ENCODE data around the gene COL5A3. TPM values are rescaled to one million over a fixed set of nuclear protein-coding genes. Genes with fewer than 3 reads are reported as not detected.

Gene COL5A3
- polyA plus RNA-seq, 1 donor (not counting 4 experiments of a cell fraction or from before 2014, with no cell fraction given): 0.43 TPM

DNA sequence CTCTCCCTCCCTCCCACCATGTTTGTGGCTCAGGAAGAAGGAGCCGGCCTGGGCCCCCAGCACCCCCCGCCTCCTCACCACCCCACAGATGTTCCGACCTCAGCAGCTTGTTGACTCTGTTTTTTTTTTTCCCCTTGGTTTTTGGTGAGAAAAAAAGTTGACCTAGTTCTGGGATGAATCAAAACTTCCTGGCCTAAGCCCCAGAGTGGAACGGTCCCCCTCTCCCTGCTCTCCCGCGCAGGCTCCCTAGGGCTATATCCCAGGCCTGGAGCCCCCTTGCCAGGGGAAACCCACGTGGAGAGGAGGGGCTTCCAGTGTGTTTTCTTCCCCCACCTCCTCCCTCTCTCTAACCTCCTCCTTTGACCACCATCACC, 4.0 kb downstream of the COL5A3 start:
- Histone ChIP-seq H4K20me1 (ENCODE audit: control insufficient read depth, extremely low read depth, insufficient read depth, low read length) (peaks cover 3% of the 10 kb centered on the region), H3K79me2 (ENCODE audit: control insufficient read depth, insufficient read depth, low read length) (no peaks in the 10 kb centered on the region), H2AFZ (ENCODE audit: control insufficient read depth, low read length) (no peak overlapping the region), H3K9ac (ENCODE audit: control insufficient read depth, extremely low read depth, insufficient read depth, low read length) (no peak overlapping the region), H3K4me1 (ENCODE audit: control insufficient read depth, extremely low read depth, insufficient read depth, low read length) (peaks cover 8% of the 10 kb centered on the region), H3K9me1 (ENCODE audit: control insufficient read depth, extremely low read depth, insufficient read depth, low read length) (peaks cover 5% of the 10 kb centered on the region), H3K4me3 (ENCODE audit: control insufficient read depth in 2 of 3, extremely low read depth in 1 of 3, insufficient read depth in 2 of 3, low read depth in 1 of 3, low read length in 3 of 3) (no peak overlapping the region), H3K9me3 (ENCODE audit: control insufficient read depth, low read depth, low read length) (no peaks in the 10 kb centered on the region), H3K27ac (ENCODE audit: control insufficient read depth, insufficient read depth, low read length) (no peak overlapping the region), H3K36me3 (ENCODE audit: control insufficient read depth in 2 of 2, extremely low read depth in 1 of 2, insufficient read depth in 2 of 2, low read length in 2 of 2) (no peaks in the 10 kb centered on the region), H3K4me2 (ENCODE audit: control insufficient read depth, extremely low read depth, insufficient read depth, low read depth, low read length) (no peak overlapping the region), H3K27me3 (ENCODE audit: control insufficient read depth, extremely low read depth, insufficient read depth, low read length) (no peaks in the 10 kb centered on the region)
- FAIRE-seq (no peak), DNase-seq (ENCODE audit: low read depth, low spot score) (no peak)
- TF ChIP-seq EZH2 (IDR thresholded peaks at IDR 0.05; ENCODE audit: low read length): no peak
- TF ChIP-seq, protein P1, sequence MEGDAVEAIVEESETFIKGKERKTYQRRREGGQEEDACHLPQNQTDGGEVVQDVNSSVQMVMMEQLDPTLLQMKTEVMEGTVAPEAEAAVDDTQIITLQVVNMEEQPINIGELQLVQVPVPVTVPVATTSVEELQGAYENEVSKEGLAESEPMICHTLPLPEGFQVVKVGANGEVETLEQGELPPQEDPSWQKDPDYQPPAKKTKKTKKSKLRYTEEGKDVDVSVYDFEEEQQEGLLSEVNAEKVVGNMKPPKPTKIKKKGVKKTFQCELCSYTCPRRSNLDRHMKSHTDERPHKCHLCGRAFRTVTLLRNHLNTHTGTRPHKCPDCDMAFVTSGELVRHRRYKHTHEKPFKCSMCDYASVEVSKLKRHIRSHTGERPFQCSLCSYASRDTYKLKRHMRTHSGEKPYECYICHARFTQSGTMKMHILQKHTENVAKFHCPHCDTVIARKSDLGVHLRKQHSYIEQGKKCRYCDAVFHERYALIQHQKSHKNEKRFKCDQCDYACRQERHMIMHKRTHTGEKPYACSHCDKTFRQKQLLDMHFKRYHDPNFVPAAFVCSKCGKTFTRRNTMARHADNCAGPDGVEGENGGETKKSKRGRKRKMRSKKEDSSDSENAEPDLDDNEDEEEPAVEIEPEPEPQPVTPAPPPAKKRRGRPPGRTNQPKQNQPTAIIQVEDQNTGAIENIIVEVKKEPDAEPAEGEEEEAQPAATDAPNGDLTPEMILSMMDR (optimal IDR thresholded peaks at IDR 0.05 in 1 of 3, IDR thresholded peaks at IDR 0.05 in 1 of 3, conservative IDR thresholded peaks at IDR 0.05 in 1 of 3; ENCODE audit: extremely low read depth in 1 of 3, insufficient read depth in 2 of 3, low read length in 3 of 3): no peak
- dilution Hi-C loops (cut with MboI; ENCODE audit: extremely low pct_ligation_motif_present, low sequenced_read_pairs): no loop called here

DNA sequence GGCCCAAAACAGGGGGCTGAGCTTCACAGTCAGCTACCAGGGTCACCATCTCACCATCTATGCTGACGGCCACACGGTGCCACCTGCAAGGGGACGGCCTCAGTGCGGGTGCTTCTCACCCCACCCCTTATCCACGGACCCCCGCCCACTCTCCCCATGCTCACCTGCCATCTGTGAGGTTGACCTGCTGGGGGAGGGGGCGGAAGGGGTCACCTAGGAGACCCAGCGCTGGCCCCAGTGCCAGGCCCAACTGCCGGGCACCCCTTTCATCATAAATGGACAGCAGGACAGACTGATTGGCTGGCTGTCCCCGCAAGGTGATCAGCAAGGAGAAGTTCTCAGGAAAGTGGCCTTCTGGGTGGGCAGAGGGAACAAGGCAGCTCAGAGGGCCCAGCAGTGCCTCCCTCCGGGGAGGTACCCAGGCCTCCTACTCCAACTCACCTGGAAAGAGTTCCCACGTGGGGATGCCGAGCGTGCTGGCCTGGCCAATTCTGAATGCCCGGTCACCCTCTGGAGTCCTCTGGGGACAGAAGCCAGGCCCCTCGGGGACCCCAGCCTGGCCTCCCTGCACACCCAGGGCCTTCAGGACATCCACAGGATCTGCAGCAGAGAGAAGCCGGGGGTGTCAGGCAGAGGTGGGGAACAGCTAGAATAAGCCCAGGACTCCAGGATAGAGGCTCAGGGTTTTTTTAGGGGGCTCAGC, 4.5 kb downstream of the COL5A3 start:
- Histone ChIP-seq H3K4me2 (ENCODE audit: control insufficient read depth, extremely low read depth, insufficient read depth, low read depth, low read length) (no peak overlapping the region), H3K4me3 (ENCODE audit: control insufficient read depth in 2 of 3, extremely low read depth in 1 of 3, insufficient read depth in 2 of 3, low read depth in 1 of 3, low read length in 3 of 3) (no peak overlapping the region), H4K20me1 (ENCODE audit: control insufficient read depth, extremely low read depth, insufficient read depth, low read length) (peaks cover 3% of the 10 kb centered on the region), H3K9me3 (ENCODE audit: control insufficient read depth, low read depth, low read length) (no peaks in the 10 kb centered on the region), H2AFZ (ENCODE audit: control insufficient read depth, low read length) (no peak overlapping the region), H3K4me1 (ENCODE audit: control insufficient read depth, extremely low read depth, insufficient read depth, low read length) (peaks cover 9% of the 10 kb centered on the region), H3K36me3 (ENCODE audit: control insufficient read depth in 2 of 2, extremely low read depth in 1 of 2, insufficient read depth in 2 of 2, low read length in 2 of 2) (no peaks in the 10 kb centered on the region), H3K27ac (ENCODE audit: control insufficient read depth, insufficient read depth, low read length) (no peak overlapping the region), H3K79me2 (ENCODE audit: control insufficient read depth, insufficient read depth, low read length) (no peaks in the 10 kb centered on the region), H3K9me1 (ENCODE audit: control insufficient read depth, extremely low read depth, insufficient read depth, low read length) (peaks cover 5% of the 10 kb centered on the region), H3K27me3 (ENCODE audit: control insufficient read depth, extremely low read depth, insufficient read depth, low read length) (no peaks in the 10 kb centered on the region), H3K9ac (ENCODE audit: control insufficient read depth, extremely low read depth, insufficient read depth, low read length) (no peak overlapping the region)
- FAIRE-seq (no peak), DNase-seq (ENCODE audit: low read depth, low spot score) (no peak)
- no peak for TF ChIP-seq EZH2 (IDR thresholded peaks at IDR 0.05; ENCODE audit: low read length)
- TF ChIP-seq, protein P1 (optimal IDR thresholded peaks at IDR 0.05 in 1 of 3, IDR thresholded peaks at IDR 0.05 in 1 of 3, conservative IDR thresholded peaks at IDR 0.05 in 1 of 3; ENCODE audit: extremely low read depth in 1 of 3, insufficient read depth in 2 of 3, low read length in 3 of 3): no peak
- dilution Hi-C loops (cut with MboI; ENCODE audit: extremely low pct_ligation_motif_present, low sequenced_read_pairs): no loop called here
